Ecto neural progenitor cell (in vitro differentiated cells): ENCODE data around the gene ERVK3-1.
"Not testable (repeated sequence)": the region's sequence is repeated elsewhere in the genome, so short reads cannot be mapped to it uniquely, and the experiment has no call there.

ENCODE experiments used
- DNase-seq: peaks from one replicate; pipeline ENCODE4 v3.0.0-alpha.2; 2018; ENCODE audit warnings: low spot score

Gene ERVK3-1

DNA sequence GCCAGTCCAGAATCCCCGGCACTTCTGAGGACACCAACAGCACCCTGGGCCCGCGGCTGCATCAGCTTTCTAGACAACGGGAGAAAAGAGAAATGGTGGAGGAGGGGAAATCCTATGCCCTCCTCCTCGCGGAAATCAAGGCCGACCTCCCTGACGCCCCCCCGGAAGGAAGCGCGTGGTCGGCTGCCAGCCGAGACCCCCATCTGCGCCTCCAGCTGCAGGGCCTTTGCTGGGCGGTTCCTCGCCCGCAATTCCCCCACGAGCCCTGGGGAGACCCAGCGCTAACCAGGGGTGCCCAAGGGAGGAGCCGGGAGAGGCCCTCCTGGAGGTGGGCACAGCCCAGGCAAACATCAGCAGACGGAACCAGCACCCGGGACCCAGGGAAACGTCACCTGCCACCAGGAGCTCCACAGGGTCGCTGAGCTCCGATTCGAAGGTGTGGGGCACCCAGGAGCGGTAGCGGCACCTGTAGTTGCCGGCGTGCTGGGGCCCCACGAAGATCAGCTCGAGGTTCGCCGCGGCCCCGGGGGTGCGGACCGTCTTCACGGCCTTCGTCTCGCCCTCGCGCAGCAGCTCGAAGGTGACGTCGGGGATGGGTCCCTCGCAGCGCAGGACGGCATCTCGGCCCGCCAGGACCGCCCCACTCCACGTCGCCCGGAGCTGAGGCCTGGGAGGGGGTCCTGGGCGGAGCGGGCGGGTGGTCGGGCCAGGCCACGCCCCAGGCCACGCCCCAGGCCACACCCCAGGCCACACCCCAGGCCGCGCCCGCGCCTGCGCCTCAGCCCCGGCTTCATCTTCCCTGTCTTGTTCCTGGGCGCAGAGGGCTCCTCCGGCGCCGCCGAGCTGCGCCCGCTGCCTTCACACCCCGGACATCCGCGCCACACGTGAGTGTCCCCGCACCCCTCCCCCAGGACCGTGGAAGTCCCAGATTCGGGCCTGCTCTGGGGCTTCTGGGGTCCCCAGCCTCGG lies 42.1 kb downstream of the ERVK3-1 start:
- peak; percentile 92 for DNase-seq

- DNase-seq = not testable (repeated sequence)
Measured at GRCh38 chr19:58348080-58348479, 42.9 kb downstream of the ERVK3-1 start.

GRCh38 chr19:58349590-58349989 lies 44.4 kb downstream of the ERVK3-1 start:
- no peak for DNase-seq

- no peak for DNase-seq
Measured at GRCh38 chr19:58350001-58350861, 45.1 kb downstream of the ERVK3-1 start.

DNA sequence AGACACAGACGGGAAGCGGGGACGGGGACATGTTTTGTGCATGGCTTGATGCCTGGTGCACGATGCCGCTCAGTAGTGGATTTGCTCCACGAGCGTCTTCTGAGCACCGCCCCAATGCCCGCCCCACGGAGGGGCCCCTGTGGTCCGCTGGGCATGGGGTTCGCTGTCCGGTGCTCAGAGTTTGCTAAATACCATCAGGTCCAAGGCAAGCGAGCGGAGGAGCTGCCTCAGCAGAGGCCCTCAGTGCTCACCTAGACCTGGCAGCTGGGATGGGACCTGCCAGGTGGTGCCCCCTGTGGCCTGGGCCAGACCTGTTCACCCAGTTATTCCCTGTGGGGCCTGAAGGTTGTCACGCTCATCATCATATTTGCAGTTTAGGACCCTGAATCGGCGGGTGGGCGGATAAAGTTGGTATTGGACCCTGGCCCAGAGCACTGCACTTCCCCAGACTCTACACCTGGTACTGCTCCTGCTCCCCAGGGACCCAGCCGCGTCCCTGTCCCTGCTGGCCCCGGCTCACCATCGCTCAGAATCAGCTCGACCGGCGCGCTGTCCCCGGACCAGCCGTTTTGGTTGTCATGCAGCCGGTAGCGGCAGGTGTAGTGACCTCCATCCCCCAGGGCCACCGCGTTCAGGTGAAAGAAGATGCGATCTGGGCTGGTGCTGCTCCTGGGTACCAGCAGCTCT lies 45.8 kb downstream of the ERVK3-1 start:
- DNase-seq = no peak

- no peak for DNase-seq
Measured at GRCh38 chr19:58351558-58351878, 46.3 kb downstream of the ERVK3-1 start.

DNA sequence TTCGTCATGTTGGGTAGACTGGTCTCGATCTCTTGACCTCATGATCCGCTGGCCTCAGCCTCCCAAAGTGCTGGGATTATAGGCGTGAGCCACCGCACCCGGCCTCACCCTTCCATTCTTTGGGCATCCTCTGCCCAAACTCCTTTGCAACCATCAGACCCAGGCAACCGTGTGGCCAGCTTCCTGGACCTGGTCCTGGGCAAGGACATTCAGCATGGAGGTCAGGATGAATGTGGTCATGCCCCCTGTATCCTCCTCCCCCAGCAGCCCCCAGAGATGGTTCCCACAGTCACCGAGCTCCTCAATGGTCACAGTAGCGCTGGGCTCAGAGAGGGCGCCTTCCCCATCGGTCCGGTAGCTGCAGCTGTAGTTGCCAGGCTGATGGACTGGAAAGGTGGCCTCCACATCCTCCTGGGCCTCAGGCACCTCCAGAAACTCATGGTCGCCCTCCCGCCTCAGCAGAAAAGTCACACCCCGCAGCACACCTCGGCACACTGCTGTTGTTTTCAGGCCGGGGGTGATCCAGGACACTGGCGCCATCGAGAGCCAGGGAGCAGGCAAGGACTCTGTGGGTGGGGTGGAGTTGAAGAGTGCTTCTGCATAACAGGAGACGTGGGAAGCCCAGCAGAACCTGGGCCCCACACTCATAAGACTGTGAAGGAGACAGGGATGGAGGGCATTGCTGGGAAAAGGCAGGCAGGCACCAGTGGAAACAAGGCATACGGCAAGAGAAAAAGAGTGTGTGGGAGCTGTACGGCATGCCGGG lies 47.0 kb downstream of the ERVK3-1 start:
- DNase-seq = no peak

DNA sequence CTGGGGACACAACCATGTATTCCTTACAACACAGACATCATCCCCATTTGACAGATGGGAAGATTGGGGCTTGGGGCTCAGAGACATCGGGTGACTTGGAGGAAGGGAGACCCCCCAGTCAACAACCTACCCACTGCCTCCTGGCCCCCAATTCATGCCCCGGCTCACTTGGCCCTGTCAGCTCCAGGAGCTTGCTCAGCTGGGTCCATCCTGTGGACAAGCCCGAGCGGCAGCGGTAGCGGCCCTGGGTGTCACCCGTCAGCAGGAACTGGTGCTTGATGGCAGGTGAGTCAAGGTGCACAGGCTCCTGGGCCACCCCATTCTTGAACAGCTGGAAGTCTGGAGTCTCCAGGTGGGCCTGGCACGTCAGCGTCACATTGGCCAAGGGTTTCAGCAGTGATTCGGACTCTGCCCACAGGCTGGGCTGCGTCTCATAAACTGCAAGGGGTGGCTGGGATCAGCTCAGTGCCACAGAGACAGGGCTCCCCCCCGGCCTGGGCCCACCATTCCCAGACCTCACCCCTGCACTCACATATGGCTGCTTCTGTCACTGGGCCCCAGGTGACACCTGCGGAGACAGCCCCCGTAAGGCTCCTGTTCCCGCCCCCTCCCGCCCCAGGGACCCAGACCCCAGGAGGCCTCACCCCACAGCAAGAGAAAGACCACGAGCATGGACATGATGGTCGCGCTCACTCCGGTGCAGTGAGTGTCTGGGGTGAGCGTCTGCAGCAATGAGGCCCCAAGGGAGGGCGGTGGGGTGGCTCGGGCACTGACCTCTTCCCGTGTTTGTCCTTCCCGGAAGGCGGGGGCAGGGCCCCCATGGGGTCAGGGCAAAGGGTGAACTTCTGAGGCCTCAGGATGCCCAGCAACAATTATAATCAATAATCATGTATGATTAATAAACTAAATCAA lies 47.8 kb downstream of the ERVK3-1 start, which contains the start of gene A1BG:
Gene A1BG, minus strand, starts transcription at position 733 of the 912 bp plus-strand sequence. Its CDS starts 55 bp downstream, at position 678.
- no peak for DNase-seq

GRCh38 chr19:58353717-58354477 lies 48.7 kb downstream of the ERVK3-1 start:
- DNase-seq = no peak

DNA sequence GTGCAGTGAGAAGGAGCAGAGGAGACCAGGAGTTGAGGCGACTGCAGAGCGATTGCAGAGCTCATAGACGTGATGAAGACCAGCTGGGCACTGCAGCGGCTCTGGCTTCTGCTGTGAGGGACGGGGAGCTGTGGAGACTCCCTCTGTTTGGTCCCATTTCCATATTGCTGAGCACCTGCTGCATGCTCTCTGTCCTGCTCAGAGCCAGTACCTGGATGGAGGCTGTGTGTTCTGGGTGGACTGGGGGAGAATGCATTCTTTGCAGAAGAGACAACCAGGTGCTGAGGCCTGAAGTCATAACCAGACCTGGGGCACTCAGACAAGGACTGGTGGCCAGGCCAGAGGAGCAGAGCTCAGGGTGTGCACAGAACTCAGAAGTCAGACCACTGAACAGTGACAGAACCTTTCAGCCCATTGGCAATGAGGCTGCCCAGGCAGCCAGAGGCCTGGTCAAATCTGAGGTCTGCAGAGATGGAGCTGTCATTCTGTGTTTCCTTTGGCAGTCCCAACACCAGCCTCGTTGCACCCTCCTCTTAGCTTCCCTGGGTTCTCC lies 49.4 kb downstream of the ERVK3-1 start:
- DNase-seq = no peak

- no peak for DNase-seq
Measured at GRCh38 chr19:58355215-58355796, 50.1 kb downstream of the ERVK3-1 start.

GRCh38 chr19:58355908-58356765 lies 51.0 kb downstream of the ERVK3-1 start:
- DNase-seq = no peak

DNA sequence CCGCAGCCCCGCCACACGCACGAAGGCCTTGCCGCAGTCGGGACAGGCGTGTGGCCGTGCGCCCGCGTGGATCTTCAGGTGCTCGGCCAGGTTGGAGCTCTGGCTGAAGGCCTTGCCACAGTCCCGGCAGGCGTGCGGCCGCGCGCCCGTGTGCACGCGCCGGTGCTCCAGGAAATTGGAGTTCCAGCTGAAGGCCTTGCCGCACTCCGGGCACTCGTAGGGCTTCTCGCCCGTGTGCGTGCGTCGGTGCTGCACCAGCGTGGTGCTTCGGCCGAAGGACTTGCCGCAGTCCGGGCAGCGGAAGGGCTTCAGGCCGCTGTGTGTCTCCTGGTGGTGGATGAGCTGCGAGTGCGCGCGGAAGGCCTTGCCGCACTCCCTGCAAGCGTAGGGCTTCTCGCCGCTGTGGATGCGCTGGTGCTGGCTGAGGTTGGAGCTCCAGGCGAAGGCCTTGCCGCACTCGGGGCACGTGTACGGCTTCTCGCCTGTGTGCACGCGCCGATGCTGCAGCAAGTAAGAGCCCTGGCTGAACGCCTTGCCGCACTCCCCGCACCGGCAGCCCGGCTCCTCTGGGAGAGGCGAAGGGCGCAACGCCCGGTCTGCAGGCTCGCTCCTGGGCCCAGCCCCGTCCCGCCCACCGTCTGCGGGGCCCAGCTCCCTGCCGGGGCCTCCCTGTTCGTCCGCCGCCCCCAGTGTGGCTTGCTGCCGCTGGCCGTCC lies 51.7 kb downstream of the ERVK3-1 start:
- no peak for DNase-seq

DNA sequence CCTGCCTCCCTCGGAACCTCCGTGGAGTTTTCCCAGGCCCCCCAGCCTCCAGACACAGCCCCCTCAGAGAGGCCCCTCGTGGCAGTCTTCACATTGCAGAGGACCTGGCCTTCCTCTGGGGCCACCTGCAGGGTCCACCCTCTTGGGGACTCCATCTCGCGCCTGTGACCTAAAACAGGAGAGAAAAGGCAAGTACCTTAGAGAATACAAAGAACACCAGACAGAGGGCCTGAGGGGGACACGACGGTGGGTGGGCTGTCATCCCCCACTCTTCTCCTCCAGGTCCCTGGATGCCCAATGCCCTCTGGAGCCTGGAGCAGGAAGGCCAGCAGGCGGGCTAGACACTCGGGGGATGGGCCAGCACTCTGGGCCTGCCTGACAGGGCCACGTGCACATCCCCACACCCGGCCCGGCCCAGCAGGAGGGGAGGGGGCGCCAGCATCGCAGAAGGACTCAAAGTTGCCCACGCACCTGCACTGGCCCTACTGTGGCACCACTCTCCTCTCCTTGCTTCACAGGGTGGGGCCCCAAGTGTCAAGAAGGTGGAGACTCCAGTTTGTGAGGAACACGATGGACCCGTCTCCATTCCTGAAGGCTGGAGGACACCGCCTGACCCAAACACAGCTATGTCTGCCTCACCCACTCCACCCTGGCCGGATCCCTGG lies 52.4 kb downstream of the ERVK3-1 start:
- no peak for DNase-seq

GRCh38 chr19:58361900-58362271 lies 56.7 kb downstream of the ERVK3-1 start:
- peak; percentile 80 for DNase-seq

- peak; percentile 98 for DNase-seq
Measured at GRCh38 chr19:58362272-58362994, 57.3 kb downstream of the ERVK3-1 start, which contains the start of gene ZNF497. ZNF497 (minus strand) TSS chr19:58362751; CDS start chr19:58357635, 5,116 bp downstream.
